Raji (cell line): ENCODE measurements around the gene SHISA8.

ENCODE experiments used
- POLR2A ChIP-seq: IDR thresholded peaks from 2 replicates; pipeline ENCODE4 v1.6.1; 2011; ENCODE audit warnings: low read depth, low read length, control low read depth; ENCODE audit not compliant: insufficient read depth

SHISA8 gene

DNA sequence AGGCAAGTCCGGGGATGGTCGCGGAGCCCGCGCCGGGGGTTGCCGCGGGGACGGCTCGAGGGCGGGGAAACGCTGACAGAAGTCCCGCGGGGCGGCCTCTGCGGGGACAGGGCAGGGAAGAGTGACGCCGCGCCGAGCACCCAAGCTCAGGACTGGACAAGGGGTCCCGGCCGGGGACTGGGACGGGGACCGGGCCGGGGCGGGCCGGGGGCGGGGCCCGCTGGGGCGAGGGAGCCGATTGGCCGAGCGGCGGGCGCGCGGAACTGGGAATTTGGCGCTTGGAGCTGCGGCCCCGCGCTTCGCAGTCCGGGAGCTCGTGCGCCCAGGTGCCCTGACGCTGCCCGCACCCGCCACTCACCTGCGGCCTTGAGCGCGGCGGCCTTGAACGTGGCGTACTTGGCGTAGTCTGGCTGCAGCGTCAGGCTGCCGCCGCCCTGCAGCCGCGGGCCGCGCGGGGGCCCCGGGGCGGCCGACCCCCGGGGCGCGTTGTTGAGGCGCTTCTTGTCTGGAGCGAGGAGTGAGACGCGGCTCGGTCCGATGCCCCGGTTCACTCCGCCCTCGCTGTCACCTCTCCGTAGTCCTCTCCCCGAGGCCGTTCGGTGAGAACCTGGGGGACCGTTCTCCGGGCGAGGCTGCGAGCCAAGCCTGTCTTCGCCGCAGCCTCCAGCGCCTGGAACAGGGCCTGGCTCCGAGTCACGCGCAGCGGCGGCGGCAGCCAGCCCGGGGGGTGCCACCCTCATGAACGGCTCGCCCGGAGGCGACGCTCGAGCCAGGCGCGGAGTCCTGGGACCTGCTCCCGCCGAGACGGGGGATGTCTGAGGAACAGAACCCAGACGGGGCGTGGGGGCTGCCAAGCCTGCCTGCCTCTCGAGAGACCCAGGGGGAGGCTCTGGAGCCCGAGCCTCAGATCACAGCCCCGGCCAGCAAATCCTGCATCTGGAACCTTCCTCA is 4.5 kb downstream of the SHISA8 start:
- no peak for TF ChIP-seq POLR2A

DNA sequence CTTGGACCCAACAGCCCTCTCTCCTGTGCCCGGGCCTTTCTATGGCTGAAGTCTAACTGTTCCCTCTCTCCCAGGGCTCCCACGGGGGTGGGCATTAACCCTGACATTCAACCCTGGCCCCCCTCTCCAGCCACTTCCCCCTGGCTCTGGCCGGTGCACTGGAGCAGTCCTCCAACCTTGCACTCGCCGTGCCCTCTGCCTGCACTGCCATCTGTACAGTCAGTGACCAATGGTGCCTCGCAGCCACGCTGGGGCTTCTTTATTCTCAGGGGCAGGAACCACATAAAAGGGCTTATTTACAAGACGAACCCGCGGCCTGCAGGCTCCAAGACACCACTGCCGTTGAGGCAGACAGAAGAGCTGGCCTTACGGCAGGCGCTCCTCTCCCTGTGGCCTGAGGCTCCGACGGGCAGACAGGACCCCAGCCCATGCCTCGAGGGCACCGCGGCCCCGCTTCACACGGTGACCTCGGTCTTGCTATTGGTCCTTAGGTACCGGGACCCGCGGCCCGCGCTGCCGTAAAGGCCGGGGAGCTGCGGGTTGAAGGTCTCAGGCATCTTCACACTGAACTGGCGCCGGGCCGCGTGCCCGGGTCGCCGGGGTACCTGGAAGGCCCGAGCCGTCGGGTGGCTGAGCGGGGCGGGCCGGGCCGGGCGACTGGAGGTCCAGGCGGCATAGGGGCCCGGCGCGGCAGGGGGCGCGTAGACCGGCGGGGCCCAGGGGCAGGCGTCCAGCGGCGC is 5.4 kb downstream of the SHISA8 start:
- no peak for TF ChIP-seq POLR2A

DNA sequence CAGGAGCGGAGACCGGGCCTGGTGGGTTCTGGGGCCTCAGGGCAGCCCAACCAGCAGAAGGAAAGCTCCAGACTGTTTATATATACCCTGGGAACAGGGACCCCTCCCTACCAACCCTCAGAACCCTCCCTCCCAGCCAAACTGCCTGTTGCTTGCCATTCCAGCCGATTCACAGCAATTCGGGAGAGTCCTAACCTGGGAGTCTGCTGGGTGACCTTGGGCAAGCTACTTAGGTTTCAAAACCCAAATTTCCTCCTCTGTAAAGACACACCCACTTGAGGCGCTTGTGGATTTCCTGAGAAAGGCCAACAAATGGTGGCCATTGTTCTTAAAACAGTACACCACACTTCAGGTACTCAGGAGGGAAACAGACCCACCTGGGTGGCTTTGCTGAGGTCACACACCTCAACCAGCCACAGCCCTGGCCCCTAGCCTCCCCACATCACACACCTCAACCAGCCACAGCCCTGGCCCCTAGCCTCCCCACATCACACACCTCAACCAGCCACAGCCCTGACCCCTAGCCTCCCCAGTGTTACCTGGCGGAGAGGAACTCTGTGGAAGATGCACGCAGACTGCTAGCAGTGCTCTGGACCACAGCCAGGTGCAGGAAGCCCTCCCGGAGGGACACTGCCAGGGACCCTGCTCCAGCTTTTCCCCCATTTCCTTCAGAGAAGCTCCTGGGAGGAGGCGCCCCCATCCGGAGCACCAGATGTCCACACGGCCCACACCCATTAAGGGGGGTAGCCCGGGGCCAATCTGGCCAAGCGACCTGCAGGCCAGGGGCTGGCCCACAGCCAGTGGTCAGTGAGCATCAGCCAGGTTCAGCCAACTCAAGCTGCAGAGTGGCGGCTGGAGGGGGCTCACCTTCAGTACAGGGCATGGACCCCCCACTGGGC is 6.2 kb downstream of the SHISA8 start:
- TF ChIP-seq POLR2A = no peak

DNA sequence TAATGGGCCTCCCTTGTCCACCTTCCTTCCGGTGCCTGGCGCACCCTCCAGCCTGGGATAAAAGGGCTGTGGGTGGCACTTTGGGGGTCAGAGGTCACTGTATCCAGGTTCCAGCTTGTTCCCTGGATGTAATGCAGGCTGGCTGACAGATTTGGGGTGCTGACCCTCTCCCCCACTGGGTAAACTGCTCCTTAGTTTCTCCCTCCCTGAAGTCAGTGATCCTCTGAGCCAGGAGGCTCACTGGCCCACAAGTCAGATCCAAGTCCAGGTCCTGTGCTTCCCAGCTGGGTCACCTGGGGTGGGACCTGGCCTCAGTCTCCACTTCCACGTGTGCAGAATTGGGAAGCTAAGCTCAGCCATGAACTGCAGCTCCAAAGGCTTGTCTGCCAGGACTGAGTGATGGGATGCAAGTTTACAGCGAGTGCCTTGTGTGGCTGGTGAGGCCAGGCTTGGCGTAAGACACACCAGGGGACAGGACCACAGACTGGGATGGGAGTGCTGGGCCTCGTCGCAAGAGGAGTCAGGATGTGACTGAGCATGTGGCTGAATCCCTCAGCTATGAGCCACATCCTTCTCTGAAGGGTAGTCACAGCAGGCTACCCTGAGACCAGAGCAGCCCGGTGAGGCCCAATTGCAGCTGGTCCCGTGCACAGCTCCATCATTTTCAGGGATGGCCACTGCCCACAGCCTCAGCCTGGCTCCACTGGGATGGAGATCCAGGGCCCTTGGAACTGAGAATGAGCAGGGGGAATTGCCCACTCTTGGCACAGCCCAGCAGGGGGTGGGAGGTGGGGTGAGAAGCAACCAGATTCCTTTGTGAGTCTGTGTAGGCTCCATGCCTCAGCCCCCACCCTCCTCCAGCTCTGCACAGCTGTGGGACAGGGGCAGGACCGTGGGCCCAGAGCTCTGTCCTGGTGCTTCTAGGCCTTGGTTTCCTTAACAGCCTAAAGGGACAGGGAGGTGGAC is 7.2 kb downstream of the SHISA8 start:
- no peak for TF ChIP-seq POLR2A

DNA sequence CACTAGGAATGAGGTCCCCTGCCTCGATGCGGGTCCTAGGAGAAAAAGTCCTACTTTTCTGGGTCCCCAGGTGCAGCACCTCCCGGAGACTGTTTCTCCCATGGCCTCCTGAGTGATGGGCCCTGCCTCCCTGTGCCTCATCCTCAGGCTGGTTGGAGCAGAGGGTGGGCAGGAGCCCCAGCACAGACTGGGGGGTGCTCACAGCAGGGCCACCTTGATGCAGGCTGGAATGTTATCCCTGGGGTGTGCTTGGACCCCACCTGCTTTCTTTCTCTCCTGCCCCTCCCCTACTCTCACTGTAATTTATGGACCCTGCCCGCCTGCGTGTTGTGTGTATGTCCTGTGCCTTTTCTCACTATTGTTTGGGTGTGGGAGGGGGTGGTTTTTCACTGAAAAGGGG is 8.1 kb downstream of the SHISA8 start:
- TF ChIP-seq POLR2A = no peak

DNA sequence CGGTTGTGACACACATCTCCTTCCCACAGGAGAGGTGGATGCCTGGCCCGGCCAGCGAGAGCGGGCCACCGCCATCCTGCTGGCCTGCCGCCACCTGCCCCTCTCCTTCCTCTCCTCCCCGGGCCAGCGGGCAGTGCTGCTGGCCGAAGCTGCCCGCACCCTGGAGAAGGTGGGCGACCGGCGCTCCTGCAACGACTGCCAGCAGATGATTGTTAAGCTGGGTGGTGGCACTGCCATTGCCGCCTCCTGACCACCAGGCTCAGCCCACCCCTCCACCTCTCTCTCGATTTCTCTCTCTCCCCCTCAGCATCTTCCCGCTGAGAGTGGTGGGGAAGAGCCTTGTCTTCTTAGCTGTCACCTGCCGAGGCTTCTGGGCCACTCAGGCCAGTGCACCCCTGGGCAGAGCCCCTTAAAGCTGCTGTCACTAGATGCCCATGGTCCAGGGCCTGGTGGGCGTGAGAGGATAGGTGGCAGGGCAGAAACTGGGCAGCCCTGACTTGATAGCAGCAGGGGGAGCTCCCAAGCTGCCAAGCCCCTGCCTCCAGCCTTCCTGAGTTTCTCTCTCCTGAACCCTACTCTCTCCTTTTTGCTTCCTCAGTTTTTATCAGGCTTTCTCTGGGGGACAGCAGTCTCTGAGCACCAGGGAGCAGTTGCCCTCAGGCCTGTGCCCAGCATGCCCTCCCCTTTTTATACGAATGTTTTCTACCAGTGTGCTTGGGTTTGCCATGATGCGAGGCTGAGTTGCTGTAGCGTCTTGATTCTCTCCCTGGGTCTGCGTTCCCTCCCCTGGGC is 9.3 kb downstream of the SHISA8 start:
- no peak for TF ChIP-seq POLR2A

DNA sequence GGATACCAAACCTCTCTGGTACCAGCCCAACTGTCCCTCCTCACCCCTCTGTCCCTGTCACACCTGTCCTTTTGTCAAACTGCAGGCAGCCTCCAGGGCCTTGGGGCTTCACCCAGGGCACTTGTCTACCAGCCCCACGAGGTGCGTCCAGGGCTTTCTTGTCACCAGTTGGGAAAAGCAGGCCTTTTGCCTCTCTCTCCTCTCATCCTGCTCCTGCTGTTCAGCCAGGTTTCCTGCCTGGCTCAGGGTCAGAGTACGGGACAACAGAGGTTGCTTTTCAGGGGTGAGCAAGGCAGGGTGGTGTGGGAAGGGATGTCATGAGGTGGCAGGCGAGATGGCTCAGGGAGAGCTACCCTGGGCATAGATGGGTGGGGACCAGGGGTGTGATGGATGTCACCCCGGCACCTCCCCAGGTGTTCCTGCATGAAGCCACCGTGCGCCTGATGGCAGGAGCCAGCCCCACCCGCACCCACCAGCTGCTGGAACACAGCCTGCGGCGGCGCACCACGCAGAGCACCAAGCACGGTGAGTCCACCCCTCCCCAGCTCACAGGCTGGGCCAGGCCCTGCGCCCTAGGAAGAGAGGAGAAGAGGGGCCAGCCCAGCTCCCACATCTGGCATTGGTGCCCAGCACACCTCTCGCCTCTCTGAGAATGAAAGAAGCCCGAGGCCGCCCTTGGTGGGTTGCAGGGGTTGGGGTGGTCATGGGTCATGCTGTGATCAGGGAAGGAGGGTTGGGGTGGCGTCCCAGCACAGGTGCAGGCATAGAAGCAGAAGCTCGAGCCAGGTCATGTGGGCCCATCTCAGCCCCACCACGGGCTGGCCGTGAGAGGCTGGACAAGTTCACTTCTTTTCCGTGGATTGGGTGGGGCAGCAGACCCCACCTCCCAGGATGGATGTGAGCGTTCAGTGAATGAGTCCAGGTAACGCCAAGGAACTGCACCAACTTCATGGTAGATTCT is 10.1 kb downstream of the SHISA8 start:
- no peak for TF ChIP-seq POLR2A

DNA sequence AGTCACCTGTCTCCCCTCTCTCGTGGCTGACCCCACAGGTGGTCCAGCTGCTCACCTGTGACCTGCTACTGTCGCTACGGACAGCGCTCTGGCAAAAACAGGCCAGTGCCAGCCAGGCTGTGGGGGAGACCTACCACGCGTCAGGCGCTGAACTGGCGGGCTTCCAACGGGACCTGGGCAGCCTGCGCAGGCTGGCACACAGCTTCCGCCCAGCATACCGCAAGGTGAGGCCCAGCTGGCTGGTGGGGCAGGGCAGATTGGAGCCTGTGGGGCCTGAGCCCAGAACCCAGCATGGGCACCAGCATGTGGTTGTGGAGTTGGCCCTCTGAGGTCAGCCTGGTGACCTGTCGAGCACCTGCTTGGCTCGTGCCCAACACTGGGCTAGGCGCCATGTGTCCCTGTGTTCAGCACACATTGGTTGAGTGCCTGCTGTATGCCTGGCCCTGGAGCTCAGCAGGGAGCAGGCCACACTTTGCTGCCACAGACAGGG is 11.9 kb downstream of the SHISA8 start:
- TF ChIP-seq POLR2A = no peak

DNA sequence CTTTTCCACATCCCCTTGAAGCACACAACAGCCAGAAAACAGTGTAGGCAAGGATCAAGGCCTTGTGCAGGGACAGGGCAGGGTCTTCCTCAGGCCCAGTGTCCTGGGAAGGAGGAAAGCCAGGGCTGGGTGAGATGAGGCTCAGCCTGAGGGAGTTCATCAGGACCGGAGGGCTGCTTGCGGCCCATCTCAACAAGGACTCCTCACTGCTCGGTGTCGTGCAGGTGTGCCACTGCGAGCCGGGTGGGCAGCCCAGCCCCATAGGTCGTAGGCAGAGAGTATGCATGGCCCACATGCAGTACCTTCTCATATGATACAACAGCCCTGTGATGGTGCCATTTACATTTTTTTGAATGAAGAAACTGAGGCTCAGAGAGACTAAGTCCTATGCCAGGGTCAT is 12.9 kb downstream of the SHISA8 start:
- no peak for TF ChIP-seq POLR2A

DNA sequence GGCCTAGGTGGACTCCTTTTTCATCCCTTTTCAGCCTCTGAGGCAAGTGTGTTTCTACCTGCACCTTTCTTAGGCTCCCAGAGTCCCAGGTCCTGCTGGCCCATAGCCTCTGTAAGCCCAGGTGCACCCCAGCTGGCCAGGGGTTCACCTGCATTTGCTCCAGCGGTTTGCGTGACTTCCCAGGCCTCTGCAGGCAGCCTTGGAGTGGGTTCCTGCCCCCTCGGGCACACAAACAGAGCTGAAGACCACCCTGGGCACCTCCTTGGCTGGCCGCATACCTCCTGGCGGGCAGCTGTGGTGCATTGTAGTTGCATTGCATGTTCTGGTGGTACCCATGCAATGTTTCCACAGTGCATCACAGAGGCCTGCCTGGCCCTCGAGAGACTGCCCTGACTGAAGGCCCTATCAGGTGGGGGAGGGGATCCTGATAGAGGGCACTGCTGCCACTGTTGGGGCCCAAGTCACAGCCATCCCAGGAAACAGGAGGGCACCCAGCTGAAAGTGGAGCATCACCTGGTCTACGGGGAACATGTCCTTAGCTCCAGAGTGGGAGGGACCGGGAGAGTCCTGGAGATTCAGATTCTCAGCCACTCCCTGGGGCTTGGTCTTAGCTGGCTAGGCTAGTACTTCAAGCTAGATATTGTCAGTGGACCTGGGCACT is 14.1 kb downstream of the SHISA8 start:
- TF ChIP-seq POLR2A = no peak

DNA sequence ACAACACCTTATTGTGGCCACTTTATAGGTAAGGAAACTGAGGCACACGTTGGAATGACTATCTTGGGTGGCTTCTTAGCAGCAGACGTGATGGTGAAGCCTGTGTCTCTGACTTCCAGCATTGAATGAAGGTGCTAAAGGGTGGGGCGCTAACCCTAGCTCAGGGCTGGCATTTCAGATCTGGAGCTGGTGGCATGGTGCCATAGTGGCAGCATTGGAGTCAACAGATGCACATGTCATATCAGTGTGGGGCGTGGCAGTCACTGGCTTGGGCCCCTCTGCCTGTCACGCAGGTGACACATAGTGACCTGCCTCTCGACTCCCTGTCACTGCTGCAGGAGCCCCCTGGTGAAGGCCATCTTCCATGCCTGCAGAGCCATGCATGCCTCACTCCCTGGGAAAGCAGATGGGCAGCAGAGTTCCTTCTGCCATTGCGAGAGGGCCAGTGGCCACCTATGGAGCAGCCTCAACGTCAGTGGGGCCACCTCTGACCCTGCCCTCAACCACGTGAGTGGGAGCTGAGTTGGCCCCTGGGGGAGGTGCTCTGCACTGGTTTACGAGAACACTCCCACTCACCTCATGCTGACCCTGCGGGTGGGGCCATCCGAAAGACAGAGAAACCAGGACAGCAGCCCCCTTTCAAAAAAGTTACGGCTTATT is 14.8 kb downstream of the SHISA8 start:
- TF ChIP-seq POLR2A = no peak
